ENCODE measurements around the gene FAM222A.

Gene FAM222A

DNA sequence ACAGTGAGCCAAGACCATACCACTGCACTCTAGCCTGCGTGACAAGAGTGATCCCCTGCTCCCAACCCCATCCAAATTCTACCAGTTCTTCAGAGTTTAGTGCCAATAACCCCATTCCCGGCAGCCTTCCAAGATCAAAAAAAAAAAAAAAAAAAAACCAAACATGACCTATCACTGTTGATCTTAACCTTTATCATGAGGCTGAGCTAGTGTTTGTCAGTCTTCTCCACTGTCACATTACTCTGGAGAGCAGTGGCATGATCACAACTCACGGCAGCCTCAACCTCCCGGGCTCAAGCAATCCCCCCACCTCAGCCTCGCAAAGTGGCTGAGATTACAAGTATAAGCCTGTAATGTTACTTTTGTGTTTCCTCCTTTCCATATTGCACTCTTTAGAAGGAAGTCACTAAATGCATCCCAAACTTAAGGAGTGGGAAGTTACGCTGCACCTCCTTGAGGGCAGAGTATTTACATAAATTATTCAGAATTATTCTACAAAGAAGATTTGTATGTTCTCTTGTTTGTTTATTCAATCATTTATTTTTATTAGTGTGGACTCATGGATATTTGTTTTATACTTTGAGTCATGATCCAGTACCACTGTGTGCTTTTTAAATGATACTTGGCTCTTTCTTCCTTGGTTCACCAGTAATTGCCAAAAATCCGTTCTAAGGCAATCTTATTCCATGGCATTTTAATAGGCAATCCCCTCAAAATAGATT lies 31.5 kb upstream of the FAM222A start:
- no peaks in the 10 kb centered on the region for H3K79me2 ChIP-seq (ENCODE audit: low read length)
- no peak overlapping the region for H3K4me3 ChIP-seq (ENCODE audit: low read length)
- DNase-seq, result no peak
- H2AFZ ChIP-seq (ENCODE audit: low read length), result no peak overlapping the region
- no peaks in the 10 kb centered on the region for H3K4me1 ChIP-seq (ENCODE audit: low read length)
- TF ChIP-seq EZH2phosphoT487 (IDR thresholded peaks at IDR 0.05; ENCODE audit: low read length) (no peak), EZH2 (optimal IDR thresholded peaks at IDR 0.05; ENCODE audit: low read depth, low read length) (no peak)
- TF ChIP-seq, protein P1, sequence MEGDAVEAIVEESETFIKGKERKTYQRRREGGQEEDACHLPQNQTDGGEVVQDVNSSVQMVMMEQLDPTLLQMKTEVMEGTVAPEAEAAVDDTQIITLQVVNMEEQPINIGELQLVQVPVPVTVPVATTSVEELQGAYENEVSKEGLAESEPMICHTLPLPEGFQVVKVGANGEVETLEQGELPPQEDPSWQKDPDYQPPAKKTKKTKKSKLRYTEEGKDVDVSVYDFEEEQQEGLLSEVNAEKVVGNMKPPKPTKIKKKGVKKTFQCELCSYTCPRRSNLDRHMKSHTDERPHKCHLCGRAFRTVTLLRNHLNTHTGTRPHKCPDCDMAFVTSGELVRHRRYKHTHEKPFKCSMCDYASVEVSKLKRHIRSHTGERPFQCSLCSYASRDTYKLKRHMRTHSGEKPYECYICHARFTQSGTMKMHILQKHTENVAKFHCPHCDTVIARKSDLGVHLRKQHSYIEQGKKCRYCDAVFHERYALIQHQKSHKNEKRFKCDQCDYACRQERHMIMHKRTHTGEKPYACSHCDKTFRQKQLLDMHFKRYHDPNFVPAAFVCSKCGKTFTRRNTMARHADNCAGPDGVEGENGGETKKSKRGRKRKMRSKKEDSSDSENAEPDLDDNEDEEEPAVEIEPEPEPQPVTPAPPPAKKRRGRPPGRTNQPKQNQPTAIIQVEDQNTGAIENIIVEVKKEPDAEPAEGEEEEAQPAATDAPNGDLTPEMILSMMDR (IDR thresholded peaks at IDR 0.05; ENCODE audit: low read length), result no peak
- H4K20me1 ChIP-seq (ENCODE audit: insufficient read depth, low read length), result no peaks in the 10 kb centered on the region
- no peaks in the 10 kb centered on the region for H3K36me3 ChIP-seq (replicated peaks; ENCODE audit: insufficient read depth, low read length)
- no peaks in the 10 kb centered on the region for H3K9me3 ChIP-seq (replicated peaks; ENCODE audit: insufficient read depth, low read length)
- no peaks in the 10 kb centered on the region for H3F3A ChIP-seq (ENCODE audit: insufficient read depth, low read length)
- H3K9me2 ChIP-seq (replicated peaks; ENCODE audit: insufficient read depth, low read length), result no peaks in the 10 kb centered on the region
- no peaks in the 10 kb centered on the region for H3K27me3 ChIP-seq (replicated peaks; ENCODE audit: insufficient read depth, low read length)
- no peak overlapping the region for H3K9ac ChIP-seq (ENCODE audit: low read length)
- H3K4me2 ChIP-seq (ENCODE audit: low read depth, low read length), result no peak overlapping the region
- H3K27ac ChIP-seq (ENCODE audit: low read length), result no peak overlapping the region

DNA sequence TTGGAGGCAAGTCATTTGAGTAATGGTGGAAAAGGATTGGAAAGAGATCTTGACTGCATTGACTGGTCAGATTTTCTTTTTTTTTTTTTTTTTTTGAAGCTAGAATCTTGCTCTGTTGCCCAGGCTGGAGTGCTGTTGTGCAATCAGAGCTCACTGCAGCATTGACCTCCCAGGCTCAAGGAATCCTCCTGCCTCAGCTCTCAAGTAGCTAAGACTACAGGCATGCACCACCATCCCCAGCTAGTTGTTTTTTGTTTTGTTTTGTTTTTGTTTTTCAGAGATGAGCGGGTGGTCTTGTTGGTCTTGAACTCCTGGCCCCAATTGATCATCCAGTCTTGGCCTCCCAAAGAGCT lies 30.9 kb upstream of the FAM222A start:
- no peaks in the 10 kb centered on the region for H3K79me2 ChIP-seq (ENCODE audit: low read length)
- DNase-seq, result no peak
- no peaks in the 10 kb centered on the region for H3K4me1 ChIP-seq (ENCODE audit: low read length)
- no peak overlapping the region for H3K4me3 ChIP-seq (ENCODE audit: low read length)
- H3K27me3 ChIP-seq (replicated peaks; ENCODE audit: insufficient read depth, low read length), result no peaks in the 10 kb centered on the region
- H3K36me3 ChIP-seq (replicated peaks; ENCODE audit: insufficient read depth, low read length), result no peaks in the 10 kb centered on the region
- H3K4me2 ChIP-seq (ENCODE audit: low read depth, low read length), result no peak overlapping the region
- no peak overlapping the region for H3K27ac ChIP-seq (ENCODE audit: low read length)
- H2AFZ ChIP-seq (ENCODE audit: low read length), result no peak overlapping the region
- no peaks in the 10 kb centered on the region for H4K20me1 ChIP-seq (ENCODE audit: insufficient read depth, low read length)
- TF ChIP-seq, protein P1 (IDR thresholded peaks at IDR 0.05; ENCODE audit: low read length), result no peak
- TF ChIP-seq EZH2phosphoT487 (IDR thresholded peaks at IDR 0.05; ENCODE audit: low read length) (no peak), EZH2 (optimal IDR thresholded peaks at IDR 0.05; ENCODE audit: low read depth, low read length) (no peak)
- no peaks in the 10 kb centered on the region for H3F3A ChIP-seq (ENCODE audit: insufficient read depth, low read length)
- no peaks in the 10 kb centered on the region for H3K9me3 ChIP-seq (replicated peaks; ENCODE audit: insufficient read depth, low read length)
- H3K9me2 ChIP-seq (replicated peaks; ENCODE audit: insufficient read depth, low read length), result no peaks in the 10 kb centered on the region
- H3K9ac ChIP-seq (ENCODE audit: low read length), result no peak overlapping the region

DNA sequence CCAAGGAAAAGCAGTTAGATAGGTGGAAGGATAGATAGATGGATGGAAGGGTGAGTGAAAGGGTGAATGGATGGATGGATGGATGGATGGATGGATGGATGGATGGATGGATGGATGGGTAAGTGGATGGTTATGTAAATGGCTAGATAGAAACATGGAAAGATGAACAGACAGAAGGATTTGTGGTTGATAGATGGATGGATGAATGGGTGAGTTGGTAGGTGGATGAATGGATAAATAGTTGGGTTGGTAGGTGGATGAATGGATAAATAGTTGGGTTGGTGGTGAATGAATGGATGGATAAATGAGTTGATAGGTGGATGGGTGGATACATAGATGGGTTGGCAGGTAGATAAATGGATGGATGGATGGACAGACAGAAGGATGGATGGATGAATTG lies 30.3 kb upstream of the FAM222A start:
- Histone ChIP-seq H3F3A (ENCODE audit: insufficient read depth, low read length) (no peaks in the 10 kb centered on the region), H3K36me3 (replicated peaks; ENCODE audit: insufficient read depth, low read length) (no peaks in the 10 kb centered on the region), H3K4me1 (ENCODE audit: low read length) (no peaks in the 10 kb centered on the region), H3K27ac (ENCODE audit: low read length) (no peak overlapping the region), H3K9me2 (replicated peaks; ENCODE audit: insufficient read depth, low read length) (no peaks in the 10 kb centered on the region), H3K9me3 (replicated peaks; ENCODE audit: insufficient read depth, low read length) (no peaks in the 10 kb centered on the region), H3K27me3 (replicated peaks; ENCODE audit: insufficient read depth, low read length) (no peaks in the 10 kb centered on the region), H3K9ac (ENCODE audit: low read length) (no peak overlapping the region), H4K20me1 (ENCODE audit: insufficient read depth, low read length) (no peaks in the 10 kb centered on the region), H3K79me2 (ENCODE audit: low read length) (no peaks in the 10 kb centered on the region), H2AFZ (ENCODE audit: low read length) (no peak overlapping the region), H3K4me3 (ENCODE audit: low read length) (no peak overlapping the region), H3K4me2 (ENCODE audit: low read depth, low read length) (no peak overlapping the region)
- DNase-seq, result no peak
- TF ChIP-seq EZH2 (optimal IDR thresholded peaks at IDR 0.05; ENCODE audit: low read depth, low read length) (no peak), EZH2phosphoT487 (IDR thresholded peaks at IDR 0.05; ENCODE audit: low read length) (no peak)
- TF ChIP-seq, protein P1 (IDR thresholded peaks at IDR 0.05; ENCODE audit: low read length), result no peak

Data from MM.1S (cell line).